NCI-H2196 (cell line): ENCODE results near the gene CEP63.

Experiments used
- DNase-seq: peaks from one replicate; lab custom pipeline; 2025; ENCODE audit not compliant: unreplicated experiment; lab: John Stamatoyannopoulos, UW

CEP63 gene

GRCh38 chr3:134466331-134466730, 19.5 kb upstream of the CEP63 start:
- no peak for DNase-seq

- DNase-seq: no peak
These were observed 17.3 kb upstream of the CEP63 start for GRCh38 chr3:134468519-134468918.

- no peak for DNase-seq
These were observed 14.2 kb upstream of the CEP63 start for GRCh38 chr3:134471521-134472193.

DNA sequence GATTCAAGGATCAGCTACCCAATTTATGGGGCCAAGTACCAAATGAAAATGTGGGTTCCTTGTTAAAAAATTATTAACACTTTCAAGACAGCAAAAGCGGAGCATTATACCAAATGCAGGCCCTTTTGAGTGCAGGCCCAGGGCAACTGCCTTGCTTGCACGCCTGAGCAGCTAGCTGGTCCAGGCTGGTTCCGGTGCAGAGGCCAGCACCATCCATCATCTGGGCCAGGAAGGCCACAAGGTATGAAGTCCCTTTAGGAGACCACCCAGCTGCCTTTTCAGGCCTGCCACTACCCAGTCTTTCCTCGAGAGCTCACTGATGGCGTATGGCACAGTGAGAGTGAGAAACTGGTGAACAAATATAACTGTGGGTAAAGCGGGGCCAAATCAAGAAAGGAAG, 13.0 kb upstream of the CEP63 start:
- no peak for DNase-seq

DNA sequence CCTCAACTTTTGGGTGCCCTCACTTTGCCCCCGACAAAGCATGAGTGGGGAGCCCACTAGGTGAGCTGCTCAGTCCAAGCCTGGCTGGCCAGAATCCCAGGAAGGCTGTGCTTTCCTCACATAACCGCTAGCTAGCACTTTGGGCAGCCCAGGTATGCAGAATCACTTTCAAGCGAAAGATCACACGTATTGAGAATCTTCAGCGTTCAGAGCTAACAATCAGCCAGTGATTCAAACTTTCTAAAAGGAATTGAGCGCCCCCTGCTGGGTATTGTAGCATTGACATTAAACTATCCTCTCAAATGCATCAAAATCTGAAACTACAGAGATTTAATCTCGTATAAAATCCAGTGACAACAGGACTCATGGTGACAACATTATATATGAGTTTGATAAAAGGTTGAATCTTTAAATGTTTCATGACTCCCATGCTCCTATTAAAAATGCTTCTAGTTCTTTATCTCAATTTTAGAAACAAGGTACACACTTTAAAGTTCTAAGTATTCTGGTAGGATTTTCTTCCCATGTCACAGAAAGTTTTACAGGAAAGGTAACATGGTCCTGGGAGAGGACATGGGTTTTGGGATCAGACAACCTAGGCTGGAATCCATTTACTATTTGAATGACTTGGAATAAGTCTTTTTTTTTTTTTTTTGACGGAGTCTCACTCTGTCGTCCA, 11.8 kb upstream of the CEP63 start:
- peak; percentile 94 for DNase-seq

DNA sequence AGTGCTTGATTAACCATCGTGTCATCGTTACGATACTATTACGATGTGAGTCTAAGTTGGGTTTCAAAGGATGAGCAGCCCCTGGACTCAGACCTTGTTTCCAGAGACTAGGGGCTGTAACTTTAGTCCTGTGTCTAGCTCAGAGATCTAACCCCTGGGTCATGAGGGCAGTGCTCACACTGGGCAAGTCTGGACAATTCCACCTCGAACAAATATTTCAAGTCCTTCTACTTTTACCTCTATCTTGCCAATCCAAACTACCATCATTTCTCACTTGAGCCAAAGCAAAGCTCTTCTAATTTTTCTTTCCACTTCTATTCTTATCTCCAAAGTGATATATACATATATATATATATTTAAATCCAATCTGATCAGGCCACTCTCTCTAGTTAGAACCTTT, 10.9 kb upstream of the CEP63 start:
- DNase-seq: no peak

DNA sequence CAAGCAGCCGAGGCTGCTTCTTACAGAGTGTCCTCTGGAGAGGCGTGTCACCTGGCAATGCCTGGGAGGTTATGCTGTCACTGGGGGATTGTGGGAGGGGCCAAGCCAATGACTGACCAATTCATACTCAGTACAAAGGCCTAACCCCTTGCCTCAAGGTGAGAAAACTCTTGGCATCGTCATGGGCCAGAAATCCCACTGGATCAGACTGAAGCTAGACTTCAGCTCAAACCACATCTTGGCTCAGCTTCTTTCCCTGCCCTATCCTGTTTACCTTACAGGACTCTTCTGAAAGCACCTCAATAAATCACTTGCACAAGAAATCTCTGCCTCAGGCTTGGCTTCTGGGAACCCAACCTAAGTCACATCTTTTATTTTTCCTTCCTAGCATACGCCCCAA, 9.6 kb upstream of the CEP63 start:
- no peak for DNase-seq

DNA sequence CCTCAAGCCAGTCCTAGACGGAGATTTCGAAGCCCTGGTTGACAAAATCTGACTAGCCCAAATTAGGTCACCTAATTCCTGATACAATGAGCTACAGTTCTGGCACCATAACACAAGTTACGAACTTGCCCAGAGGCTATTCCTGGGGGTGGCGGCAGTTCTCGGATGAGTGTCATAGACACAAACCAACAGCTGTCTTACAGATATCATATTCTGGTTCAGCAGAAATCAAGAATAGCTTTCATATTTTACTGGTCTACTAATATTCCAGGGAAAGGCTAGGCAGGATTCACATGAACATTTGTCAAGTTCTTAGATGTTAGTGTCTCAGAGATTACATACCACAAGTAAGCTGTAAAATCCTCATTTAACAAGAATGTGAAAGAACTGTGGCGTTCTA, 8.9 kb upstream of the CEP63 start:
- no peak for DNase-seq

DNA sequence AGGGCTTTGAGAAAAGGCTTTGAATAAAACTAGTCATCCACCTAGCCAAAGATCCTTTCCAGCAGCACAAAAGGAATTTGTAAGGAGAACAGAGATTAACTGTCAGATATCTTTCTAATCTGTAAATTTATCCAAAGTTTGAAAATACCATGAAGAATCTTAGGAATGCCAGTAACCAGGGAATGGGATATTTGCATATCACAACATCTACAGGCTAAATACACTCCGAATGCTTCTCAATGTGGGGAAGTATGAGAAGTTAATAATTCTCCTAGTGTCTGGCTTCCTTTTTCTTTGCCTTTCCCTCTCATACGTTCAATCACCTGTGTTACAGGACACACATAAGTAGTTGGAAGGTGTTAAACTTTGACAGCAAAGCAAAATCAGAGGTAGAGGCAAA, 7.9 kb upstream of the CEP63 start:
- DNase-seq: no peak

DNA sequence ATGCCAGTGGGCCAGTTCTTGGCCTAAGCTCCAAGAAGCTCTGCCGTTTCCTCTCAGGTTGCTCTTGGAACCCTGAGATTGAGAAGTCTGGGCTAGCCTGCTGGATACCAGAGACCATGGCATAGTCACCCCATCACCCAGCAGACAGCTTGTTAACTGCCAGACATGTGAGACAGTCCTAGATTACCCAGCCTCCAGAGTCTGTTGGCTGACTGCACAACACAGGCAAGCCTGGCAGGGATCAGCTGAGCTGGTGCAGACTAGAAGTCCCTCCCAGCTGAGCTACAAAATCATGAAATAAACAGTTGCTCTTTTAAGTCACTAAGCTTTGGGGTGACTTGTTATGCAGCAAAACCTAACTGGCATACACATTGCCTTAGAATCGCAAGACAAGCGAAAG, 5.3 kb upstream of the CEP63 start:
- DNase-seq: no peak

DNA sequence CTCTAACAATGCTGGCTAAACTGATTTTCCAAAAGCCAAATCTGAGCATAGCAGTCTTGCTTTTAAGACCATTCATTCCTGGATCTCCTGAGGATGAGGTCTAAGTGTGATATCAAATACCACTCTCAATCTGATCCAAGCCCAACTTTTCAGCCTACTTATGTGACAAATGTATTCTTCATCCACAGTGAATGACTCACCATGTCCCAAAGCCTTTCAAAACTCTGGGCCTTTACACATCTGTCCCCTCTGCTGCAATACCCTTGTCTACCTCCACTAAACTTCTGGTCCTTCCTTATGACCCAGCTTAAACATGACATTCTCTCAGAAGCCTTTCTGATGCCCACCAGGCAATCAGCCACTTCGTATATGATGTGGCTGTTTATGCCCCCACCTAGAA, 4.7 kb upstream of the CEP63 start:
- no peak for DNase-seq

- DNase-seq: no peak
These were observed 3.2 kb upstream of the CEP63 start for GRCh38 chr3:134482622-134483021.

- DNase-seq: no peak
These were observed 2.5 kb upstream of the CEP63 start for GRCh38 chr3:134483195-134483900.

DNA sequence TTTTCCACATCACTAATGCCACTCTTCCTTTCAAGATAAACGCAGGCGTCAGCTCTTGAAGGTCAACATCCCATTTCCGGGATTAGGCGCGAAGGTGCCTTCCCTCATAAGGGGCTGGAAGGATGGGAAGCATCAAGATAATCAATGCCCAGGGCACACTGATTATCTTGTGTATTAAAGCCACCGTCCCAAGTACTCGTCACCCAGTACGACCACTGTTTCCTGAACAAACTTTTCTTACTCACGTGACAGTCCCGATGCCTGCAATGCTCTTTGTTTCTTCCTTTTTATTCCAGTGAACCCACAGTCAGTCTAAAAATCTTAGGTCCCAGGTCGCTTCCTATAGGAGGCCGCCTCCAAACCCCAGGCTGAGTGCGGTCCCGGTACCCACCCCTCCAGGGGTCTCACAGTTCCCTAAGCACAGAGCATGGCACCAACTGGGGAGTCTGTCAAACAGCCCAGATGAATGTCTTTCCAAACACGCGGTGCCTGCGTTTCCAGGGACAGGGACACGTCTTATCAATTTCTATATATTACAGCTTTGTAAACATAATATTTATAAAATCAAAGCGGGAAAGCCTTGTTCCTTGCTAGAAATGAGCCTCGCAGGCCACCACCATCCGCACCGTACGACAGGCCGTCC, 661 bp upstream of the CEP63 start:
- DNase-seq: peak; percentile 41

DNA sequence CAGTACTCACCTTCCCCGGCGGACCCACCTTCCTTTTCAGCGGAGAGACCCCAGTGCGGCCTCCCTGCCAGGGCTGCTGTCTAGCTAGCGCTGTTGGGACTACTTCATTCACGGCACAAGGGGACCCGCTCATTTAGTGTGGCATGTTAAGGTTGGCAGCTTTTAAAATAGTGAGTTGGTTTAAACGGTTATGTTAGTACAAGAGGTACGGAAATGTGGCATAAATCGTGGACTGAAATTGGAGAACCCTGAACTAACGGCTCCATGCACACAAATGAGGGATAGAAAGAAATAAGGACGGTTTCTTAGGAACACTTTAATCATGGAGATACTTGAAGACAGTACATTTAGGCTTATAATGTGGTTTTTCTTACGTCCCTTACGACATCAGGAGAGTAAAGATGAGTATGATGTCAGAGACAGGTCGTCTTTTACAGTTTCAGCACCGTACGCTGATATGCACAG, 752 bp downstream of the CEP63 start:
- DNase-seq: peak; percentile 22

- no peak for DNase-seq
These were observed 1.5 kb downstream of the CEP63 start for GRCh38 chr3:134487406-134487805.

DNA sequence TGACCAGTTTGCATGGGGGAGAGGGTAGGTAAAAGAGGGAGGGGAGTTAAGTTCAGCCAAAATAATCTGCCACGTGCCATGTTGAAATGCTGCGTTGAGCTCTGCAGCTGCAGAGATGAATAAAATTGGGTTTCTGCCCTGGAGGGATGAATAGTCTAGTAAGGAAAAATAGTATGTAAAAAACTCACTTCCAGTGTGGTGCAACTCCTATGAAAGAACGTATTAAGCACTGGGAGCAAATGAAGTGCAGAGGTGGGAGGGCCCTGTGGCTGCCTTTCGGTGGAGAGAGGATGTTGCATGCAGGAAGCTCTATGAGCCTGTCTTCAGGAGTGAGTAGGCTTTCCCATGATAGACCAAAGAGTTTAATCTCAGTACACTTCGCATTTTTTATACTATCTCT, 8.6 kb downstream of the CEP63 start:
- no peak for DNase-seq

DNA sequence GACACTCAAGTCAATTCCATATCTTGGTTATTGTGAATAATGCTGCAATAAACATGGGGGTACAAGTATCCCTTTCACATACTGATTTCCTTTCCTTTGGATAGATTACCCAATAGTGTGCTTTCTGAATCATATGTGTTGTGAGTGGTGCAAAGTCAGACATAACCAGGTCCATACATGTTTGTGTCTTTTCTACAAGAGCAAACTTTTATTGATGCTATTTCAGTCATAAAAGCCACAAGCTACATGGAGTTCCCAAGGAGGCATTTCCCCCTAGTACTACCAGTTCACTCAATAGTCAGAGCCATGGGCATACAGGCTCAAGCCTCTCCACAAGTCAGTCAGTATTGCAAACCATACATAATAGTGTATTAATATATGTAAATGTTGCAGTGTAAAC, 10.1 kb downstream of the CEP63 start:
- DNase-seq: no peak

- DNase-seq: no peak
These were observed 10.7 kb downstream of the CEP63 start for GRCh38 chr3:134496471-134497071.

- no peak for DNase-seq
These were observed 17.4 kb downstream of the CEP63 start for GRCh38 chr3:134503266-134503665.

GRCh38 chr3:134504132-134504531, 18.3 kb downstream of the CEP63 start:
- DNase-seq: no peak
